Adrenal gland (tissue), 5 donors: Measurements from ENCODE around the gene ATAD1.

Source experiments
- POLR2A ChIP-seq, 2 donors: fragments of 450-650 bp; IDR thresholded peaks; one replicate each; pipeline ENCODE4 v1.6.1; 2017; ENCODE audit warnings: antibody characterized with exemption in 2 of 2, mild to moderate bottlenecking in 2 of 2, moderate library complexity in 1 of 2
- TF ChIP-seq, protein P1 (sequence below), 6 experiments: fragments of 450-650 bp in 4 of 6; fragments of 200-600 bp in 2 of 6; sonication (generic) in 1 of 6; IDR thresholded peaks; 1 replicate in 5 of 6; 2 replicates in 1 of 6; pipeline versions ENCODE4 v1.5.1 to v1.8.0; 2016 to 2021; ENCODE audit warnings: antibody characterized with exemption in 6 of 6, mild to moderate bottlenecking in 2 of 6, moderate library complexity in 1 of 6
- donor health status: DM: no; HTN: no; CAD: no.

- TF ChIP-seq POLR2A (IDR thresholded peaks at IDR 0.05), result no peak
- TF ChIP-seq, protein P1, sequence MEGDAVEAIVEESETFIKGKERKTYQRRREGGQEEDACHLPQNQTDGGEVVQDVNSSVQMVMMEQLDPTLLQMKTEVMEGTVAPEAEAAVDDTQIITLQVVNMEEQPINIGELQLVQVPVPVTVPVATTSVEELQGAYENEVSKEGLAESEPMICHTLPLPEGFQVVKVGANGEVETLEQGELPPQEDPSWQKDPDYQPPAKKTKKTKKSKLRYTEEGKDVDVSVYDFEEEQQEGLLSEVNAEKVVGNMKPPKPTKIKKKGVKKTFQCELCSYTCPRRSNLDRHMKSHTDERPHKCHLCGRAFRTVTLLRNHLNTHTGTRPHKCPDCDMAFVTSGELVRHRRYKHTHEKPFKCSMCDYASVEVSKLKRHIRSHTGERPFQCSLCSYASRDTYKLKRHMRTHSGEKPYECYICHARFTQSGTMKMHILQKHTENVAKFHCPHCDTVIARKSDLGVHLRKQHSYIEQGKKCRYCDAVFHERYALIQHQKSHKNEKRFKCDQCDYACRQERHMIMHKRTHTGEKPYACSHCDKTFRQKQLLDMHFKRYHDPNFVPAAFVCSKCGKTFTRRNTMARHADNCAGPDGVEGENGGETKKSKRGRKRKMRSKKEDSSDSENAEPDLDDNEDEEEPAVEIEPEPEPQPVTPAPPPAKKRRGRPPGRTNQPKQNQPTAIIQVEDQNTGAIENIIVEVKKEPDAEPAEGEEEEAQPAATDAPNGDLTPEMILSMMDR (IDR thresholded peaks at IDR 0.05), result no peak
Measured at GRCh38 chr10:87760195-87760905, 57.7 kb downstream of the ATAD1 start.
